ENCODE results near the gene ACTG2.

Gene ACTG2

DNA sequence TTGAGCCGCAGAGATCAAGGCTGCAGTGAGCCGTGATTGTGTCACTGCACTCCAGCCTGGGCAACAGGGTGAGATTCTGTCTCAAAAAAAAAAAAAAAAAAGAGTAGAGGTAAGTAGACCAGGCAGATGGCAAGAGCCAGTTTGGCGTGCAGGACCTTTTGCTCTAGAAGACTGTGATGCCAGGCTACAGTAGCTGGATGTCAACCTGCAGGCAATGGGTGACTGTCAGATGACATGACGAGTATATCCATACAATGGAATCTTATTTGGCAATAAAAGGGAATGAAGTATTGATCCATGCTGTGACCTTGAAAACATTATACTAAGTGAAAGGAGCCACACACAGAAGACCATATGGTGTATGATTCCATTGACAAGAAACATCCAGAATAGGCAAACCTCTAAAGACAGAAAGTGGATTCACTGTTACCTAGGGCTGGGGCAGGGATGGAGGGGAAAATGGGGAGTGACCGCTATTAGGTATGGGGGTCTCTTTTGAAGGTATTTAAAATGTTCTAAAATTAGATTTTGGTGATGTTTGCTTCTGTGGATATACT lies 22.7 kb downstream of the ACTG2 start:
- no peak for DNase-seq

- DNase-seq, result no peak
These were observed 23.9 kb downstream of the ACTG2 start for GRCh38 chr2:73916666-73917065.

DNA sequence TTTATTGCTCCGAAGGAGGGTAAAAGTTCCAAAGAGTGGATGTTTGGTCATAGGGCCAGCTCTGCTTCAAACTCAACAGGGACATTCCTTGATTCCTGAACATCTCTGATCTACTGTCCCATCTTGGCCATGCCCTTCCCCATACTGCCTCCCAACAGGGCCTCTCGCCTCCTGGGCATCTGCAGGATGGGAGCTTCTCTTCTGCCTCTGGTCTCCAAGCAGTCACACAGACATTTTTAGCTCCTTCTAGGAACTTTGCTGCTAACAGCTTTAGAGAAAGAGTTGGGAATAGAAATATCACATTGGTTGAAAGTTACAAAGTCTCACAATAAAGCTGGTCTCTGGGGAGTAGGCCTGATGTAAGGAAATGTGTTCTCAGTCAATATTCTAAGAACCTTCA lies 24.5 kb downstream of the ACTG2 start:
- DNase-seq, result no peak

GRCh38 chr2:73917696-73918207 lies 24.9 kb downstream of the ACTG2 start:
- no peak for DNase-seq

- DNase-seq, result no peak
These were observed 26.0 kb downstream of the ACTG2 start for GRCh38 chr2:73918856-73919255.

- no peak for DNase-seq
These were observed 26.9 kb downstream of the ACTG2 start for GRCh38 chr2:73919596-73920228.

GRCh38 chr2:73920577-73921545 lies 28.1 kb downstream of the ACTG2 start:
- peak; percentile 44 for DNase-seq

GRCh38 chr2:73921581-73921980 lies 28.8 kb downstream of the ACTG2 start:
- DNase-seq, result no peak

- no peak for DNase-seq
These were observed 29.9 kb downstream of the ACTG2 start for GRCh38 chr2:73922681-73923080.

DNA sequence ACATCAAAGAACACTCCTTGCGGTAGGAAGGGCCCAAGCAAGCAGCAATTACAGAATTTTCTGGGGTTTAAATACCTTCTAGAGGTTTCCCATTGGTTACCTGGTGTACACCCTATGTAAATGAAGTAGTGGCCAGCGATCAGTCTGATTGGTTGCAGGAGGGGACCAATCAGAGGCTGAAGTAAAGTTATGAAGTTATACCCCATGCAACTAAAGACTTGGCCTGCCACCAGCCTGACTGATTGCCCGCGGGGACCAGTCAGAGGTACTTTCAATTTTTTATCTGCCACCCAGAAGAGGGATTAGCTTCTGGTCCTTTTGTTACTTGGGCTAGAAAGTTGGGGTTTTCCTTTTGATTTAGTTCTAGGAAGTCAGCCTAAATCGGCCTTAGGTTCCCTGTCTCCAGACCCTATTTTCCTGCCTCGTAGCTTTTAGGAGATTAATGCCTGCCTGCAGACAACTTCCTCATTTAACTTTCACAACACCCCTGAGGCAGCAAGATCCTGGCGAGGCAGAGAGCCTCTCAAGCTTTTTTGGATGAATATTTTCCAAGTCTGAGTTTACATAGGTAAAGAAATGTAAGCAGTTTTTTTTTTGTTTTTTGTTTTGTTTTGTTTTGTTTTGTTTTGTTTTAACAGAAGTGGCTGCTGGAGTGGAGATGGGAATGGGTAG lies 32.4 kb downstream of the ACTG2 start:
- no peak for DNase-seq

DNA sequence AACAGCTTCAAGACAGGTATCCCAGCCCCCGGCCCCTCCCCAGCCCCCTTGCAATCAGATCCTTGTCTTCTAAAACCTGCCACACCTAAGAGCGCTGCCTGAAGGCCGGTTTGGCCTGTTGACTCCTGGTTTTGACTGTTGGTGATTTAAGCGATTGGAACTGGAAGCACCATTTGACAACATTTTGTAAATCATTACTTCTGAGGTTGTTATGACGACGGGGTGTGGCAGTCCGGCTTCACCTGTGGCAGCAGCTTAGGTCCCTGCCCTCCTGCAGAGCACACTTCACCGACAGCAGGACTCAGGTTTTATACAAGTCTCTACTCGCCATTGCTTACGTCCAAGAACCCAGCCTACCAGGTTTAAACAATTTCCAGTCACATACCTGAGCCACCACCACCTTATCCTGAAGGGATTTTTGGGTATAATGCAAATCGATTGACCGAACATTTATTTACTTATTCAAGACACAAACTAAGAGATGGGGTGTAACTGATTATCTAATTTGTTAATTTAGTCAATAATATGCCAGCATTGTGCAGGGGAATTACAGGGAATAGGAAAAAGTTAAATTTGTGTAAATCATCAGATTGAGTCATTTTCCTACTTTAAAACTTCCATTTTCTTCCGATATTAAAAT lies 33.2 kb downstream of the ACTG2 start:
- no peak for DNase-seq

DNA sequence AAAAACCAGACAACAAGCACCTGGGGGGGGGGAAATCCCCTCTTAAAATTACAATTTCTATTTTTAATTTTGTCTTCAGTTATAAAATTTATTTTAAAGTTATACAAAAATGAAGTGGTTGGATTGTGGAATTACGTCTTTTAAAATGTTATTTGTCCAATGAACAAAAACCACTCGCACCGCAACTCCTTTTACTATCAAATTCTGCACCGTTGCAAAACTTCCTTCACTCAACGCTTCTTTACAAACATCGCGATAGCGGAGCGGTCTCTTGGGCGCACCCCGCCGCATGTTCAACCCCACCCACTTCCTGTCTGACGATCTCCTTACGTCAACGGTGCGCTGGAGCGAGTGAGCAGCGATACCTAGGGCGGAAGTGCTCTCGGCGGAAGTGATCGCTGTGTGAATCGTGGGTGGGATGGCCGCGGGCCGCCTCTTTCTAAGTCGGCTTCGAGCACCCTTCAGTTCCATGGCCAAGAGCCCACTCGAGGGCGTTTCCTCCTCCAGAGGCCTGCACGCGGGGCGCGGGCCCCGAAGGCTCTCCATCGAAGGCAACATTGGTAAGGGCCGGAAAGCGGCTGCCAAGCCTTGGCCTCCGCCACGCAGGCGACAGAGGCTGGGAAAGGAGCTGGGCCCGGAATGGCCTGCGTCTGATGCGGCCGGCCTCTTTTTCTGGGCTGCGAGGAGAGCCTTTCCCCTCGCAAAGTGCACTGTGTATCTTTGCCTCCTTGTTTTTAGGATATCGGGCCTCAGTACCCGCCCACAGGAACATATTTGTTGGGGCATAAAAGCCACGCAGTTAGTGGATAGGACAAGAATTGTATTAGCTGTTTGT lies 33.9 kb downstream of the ACTG2 start, which contains the start of gene DGUOK:
Gene DGUOK (plus strand): TSS at position 388 of the 835 bp plus-strand sequence. CDS start 31 bp downstream, at position 419.
- DNase-seq, result peak; percentile 98

DNA sequence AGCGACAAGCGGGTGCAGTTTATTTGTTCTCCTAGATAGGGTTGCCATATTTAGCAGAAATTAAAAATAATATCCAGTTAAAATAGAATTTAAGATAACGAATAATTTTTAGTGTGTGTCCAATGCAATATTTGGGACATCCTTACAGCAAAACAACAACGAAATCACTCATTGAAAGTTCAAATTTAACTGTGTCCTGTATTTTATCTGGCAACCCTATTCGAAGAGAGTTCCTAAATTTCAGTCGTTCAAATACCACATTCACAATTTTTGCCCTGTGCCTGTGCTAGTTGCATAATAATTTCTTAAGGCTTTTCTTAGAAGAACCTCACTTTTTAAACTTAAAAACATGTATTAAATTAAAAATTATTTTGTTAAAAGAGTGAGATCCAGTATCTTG lies 34.5 kb downstream of the ACTG2 start:
- DNase-seq, result no peak

DNA sequence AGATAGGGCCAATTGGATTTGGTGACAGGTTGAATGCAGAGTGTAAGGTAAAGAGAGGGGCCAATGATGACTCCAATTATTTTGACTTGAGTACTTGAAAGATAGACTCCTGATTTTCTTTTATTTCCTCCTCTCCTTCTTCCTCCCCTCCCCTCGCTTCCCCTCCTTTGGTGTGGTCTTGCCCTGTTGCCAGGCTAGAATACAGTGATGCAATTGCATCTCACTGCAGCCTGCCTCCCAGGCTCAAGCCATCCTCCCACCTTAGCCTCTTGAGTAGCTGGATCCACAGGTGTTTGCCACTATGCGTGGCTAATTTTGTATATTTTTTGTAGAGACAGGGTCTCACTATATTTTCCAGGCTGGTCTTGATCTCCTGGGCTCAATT lies 36.1 kb downstream of the ACTG2 start:
- no peak for DNase-seq

GRCh38 chr2:73930386-73930785 lies 37.6 kb downstream of the ACTG2 start:
- no peak for DNase-seq

DNA sequence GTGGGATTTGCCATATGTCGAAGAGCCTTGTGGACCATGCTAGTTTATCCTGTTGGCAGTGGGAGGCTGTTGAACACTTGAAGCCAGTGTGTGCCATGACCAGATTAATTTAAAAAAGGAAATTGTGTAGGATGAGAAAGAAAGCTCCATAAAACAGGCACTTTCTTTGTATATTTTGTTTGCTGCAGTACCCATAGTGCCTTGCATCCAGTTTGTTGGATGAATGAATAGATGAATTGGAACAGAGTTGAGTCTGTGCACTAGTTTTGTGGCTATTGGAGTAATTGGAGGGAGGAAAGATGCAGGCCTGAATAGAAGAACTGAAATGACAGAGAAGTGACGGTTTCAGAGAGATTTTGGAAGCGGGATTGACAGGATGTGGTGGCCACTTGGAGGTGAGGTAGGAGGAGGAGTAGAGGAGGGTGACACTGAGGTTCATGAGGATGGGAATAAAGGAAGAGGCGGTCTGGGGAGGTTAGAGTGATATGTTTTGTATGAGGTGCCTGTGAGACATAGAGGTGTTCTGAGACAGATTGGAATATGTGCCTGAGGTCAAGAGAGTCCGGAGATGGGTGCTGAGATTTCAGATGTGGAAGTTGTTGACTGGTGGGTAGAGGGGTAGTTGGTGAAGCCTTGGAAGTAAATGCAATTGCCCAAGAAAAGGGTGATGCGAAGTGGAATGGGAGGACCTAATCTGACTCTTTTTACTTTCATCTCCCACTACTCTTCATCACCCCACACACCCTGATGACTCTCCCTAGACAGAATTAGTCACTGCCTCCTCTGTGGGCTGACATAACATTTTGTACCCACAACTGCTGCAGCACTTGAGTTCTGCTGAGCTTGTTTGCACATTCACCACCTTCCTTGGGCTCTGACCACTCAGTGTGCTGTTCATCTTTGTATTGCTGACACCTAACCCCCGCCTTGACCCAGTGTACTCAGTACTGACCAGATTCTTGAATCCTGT lies 39.0 kb downstream of the ACTG2 start:
- peak; percentile 64 for DNase-seq

- no peak for DNase-seq
These were observed 40.4 kb downstream of the ACTG2 start for GRCh38 chr2:73933194-73933593.

GRCh38 chr2:73935641-73936040 lies 42.8 kb downstream of the ACTG2 start:
- DNase-seq, result no peak

- no peak for DNase-seq
These were observed 44.5 kb downstream of the ACTG2 start for GRCh38 chr2:73937103-73937885.

All from stimulated activated CD4-positive, alpha-beta T cell treated with anti-CD3 and anti-CD28 coated beads, Interleukin-1b, Interleukin-23, amount 100 ng/mL, for 48 hours (primary cell).